Ectodermal cell (in vitro differentiated cells): ENCODE results near the gene NCBP3.

Source experiments
- H3K27ac ChIP-seq: 2 replicates; pipeline ENCODE4 v1.7.0; 2013; ENCODE audit warnings: mild to moderate bottlenecking, low read depth, low read length; ENCODE audit not compliant: insufficient read depth, poor library complexity, severe bottlenecking
- H3K27me3 ChIP-seq: 2 replicates; pipeline ENCODE4 v1.7.0; 2013; ENCODE audit warnings: mild to moderate bottlenecking, low read length; ENCODE audit not compliant: insufficient read depth, control insufficient read depth, poor library complexity, severe bottlenecking
- H3K36me3 ChIP-seq: one replicate; pipeline ENCODE4 v1.7.0; 2013; ENCODE audit warnings: low read length; ENCODE audit not compliant: control insufficient read depth, insufficient read depth
- H3K4me1 ChIP-seq: one replicate; pipeline ENCODE4 v1.7.0; 2013; ENCODE audit warnings: low read length; ENCODE audit not compliant: control insufficient read depth, insufficient read depth
- H3K4me3 ChIP-seq: 2 replicates; pipeline ENCODE4 v1.7.0; 2013; ENCODE audit warnings: low read depth, low read length, control low read depth; ENCODE audit not compliant: insufficient read depth
- H3K9me3 ChIP-seq: 2 replicates; pipeline ENCODE4 v1.7.0; 2013; ENCODE audit warnings: mild to moderate bottlenecking, low read length, moderate library complexity; ENCODE audit not compliant: control insufficient read depth
- WGBS, 2 experiments: methylation state at CpG; one replicate each; pipeline ENCODE4 v1.1.7; 2013; ENCODE audit warnings: missing lambda C conversion rate in 2 of 2; 5-methylcytosine and 5-hydroxymethylcytosine counted together

NCBP3 gene

DNA sequence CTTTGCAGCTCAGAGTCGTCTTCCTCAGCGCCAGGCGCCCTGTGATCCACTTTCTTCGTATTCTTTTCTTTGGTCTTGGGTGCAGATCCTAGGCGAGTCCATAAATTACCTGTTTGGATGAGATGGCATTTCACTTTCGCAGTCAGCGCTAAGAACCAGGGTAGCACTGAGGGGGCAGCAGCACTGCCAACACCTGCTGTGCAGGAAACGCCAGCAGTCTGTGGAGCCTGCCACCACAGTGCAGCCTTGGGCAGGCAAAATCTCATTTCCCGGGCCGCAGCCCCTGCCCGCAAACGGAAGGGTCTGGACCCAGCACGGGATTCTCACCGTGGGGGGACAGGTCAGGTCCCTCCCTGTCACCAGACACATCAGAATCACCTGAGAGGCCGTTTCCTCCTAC, 32.9 kb downstream of the NCBP3 start:
- no peak overlapping the region for H3K27ac ChIP-seq
- no peaks in the 10 kb centered on the region for H3K9me3 ChIP-seq
- H3K4me3 ChIP-seq: no peak overlapping the region
- H3K4me1 ChIP-seq: no peaks in the 10 kb centered on the region
- no peaks in the 10 kb centered on the region for H3K27me3 ChIP-seq
- peaks cover 52% of the 10 kb centered on the region for H3K36me3 ChIP-seq
- WGBS, 2 experiments: 95 to 97% methylated on average over 15 of the region's 15 CpGs

DNA sequence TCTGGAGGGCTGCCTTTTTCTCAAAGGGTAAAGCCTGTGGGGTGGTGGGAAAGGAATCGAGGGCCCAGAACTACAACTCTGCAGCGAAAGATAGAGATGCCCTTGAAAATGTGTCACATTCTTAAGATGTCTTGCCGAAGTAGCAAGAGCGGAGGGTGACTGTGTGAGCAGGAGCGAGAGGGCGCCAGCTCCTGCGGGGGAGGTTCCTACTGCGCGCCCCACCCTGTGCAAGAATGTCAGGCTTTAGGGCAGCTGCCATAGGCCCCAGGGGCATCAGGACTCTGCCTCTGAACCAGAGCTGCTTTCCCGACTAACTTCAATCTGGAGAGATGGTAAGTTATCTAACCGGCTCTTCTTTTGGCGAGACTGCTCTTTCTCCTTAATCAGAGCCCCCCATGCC, 33.3 kb downstream of the NCBP3 start:
- Histone ChIP-seq H3K9me3 (no peaks in the 10 kb centered on the region), H3K4me1 (no peaks in the 10 kb centered on the region), H3K36me3 (peaks cover 52% of the 10 kb centered on the region), H3K27ac (no peak overlapping the region), H3K27me3 (no peaks in the 10 kb centered on the region), H3K4me3 (no peak overlapping the region)
- 95 to 96% methylated on average over 12 of the region's 12 CpGs for WGBS, 2 experiments

GRCh38 chr17:3812284-3812683, 33.8 kb downstream of the NCBP3 start:
- Histone ChIP-seq H3K27ac (no peak overlapping the region), H3K4me3 (no peak overlapping the region), H3K27me3 (no peaks in the 10 kb centered on the region), H3K9me3 (no peaks in the 10 kb centered on the region), H3K36me3 (peaks cover 52% of the 10 kb centered on the region), H3K4me1 (no peaks in the 10 kb centered on the region)
- WGBS, 2 experiments: 93 to 94% methylated on average over 10 of the region's 10 CpGs

DNA sequence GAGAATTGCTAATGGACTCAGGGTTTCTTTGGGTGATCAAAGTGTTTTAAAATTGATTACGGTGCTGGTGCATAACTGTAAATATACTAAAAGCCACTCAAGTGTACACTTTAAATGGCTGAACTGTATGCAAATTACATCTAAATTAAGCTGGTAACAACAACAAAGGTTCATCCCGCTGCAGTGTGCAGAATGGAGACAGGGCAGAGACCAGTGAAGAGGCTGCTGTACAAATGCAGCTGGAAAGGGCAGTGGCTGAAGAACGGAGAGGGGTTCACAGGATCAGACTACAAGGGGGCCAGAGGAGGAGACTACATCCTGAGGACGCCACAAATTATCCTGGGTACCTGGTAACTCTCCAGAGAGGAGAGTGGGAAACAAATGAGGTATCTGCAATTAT, 36.0 kb downstream of the NCBP3 start:
- 92 to 93% methylated on average over 3 to 4 of the region's 4 CpGs for WGBS, 2 experiments
- peaks cover 39% of the 10 kb centered on the region for H3K36me3 ChIP-seq
- no peaks in the 10 kb centered on the region for H3K27me3 ChIP-seq
- H3K4me3 ChIP-seq: no peak overlapping the region
- no peaks in the 10 kb centered on the region for H3K9me3 ChIP-seq
- H3K27ac ChIP-seq: no peak overlapping the region
- H3K4me1 ChIP-seq: no peaks in the 10 kb centered on the region

- H3K27me3 ChIP-seq: no peaks in the 10 kb centered on the region
- no peak overlapping the region for H3K4me3 ChIP-seq
- 90 to 96% methylated on average over 4 of the region's 4 CpGs for WGBS, 2 experiments
- no peak overlapping the region for H3K27ac ChIP-seq
- peaks cover 38% of the 10 kb centered on the region for H3K36me3 ChIP-seq
- no peaks in the 10 kb centered on the region for H3K9me3 ChIP-seq
- H3K4me1 ChIP-seq: no peaks in the 10 kb centered on the region
Observed at GRCh38 chr17:3809135-3809534, 36.9 kb downstream of the NCBP3 start.

DNA sequence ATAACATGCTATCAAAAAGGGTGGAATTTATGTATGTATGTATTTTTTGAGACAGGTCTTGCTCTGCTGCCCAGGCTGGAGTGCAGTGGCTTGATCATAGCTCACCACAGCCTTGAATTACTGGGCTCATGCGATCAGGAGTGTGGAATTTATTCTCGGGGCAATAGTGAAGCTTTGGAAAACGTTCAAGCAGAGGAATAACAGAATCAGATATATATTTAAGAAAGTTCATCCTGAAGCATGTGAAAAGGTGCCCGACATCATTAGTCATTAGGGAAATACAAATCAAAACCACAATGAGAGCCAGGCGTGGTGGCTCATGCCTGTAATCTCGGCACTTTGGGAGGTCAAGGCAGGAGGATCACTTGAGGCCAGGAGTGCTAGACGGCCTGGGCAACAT, 37.3 kb downstream of the NCBP3 start:
- no peaks in the 10 kb centered on the region for H3K4me1 ChIP-seq
- no peaks in the 10 kb centered on the region for H3K27me3 ChIP-seq
- H3K9me3 ChIP-seq: no peaks in the 10 kb centered on the region
- no peak overlapping the region for H3K4me3 ChIP-seq
- no peak overlapping the region for H3K27ac ChIP-seq
- 91 to 97% methylated on average over 7 of the region's 7 CpGs for WGBS, 2 experiments
- H3K36me3 ChIP-seq: peaks cover 34% of the 10 kb centered on the region

GRCh38 chr17:3805581-3805980, 40.5 kb downstream of the NCBP3 start:
- Histone ChIP-seq H3K36me3 (peaks cover 4% of the 10 kb centered on the region), H3K4me3 (no peak overlapping the region), H3K27me3 (no peaks in the 10 kb centered on the region), H3K9me3 (no peaks in the 10 kb centered on the region), H3K4me1 (no peaks in the 10 kb centered on the region), H3K27ac (no peak overlapping the region)
- WGBS, 2 experiments: 80 to 87% methylated on average over 5 of the region's 5 CpGs

- Histone ChIP-seq H3K36me3 (peaks cover 3% of the 10 kb centered on the region), H3K27me3 (no peaks in the 10 kb centered on the region), H3K4me1 (no peaks in the 10 kb centered on the region), H3K9me3 (no peaks in the 10 kb centered on the region), H3K27ac (no peak overlapping the region), H3K4me3 (no peak overlapping the region)
- WGBS, 2 experiments: 82 to 83% methylated on average over 6 of the region's 6 CpGs
Observed at GRCh38 chr17:3804503-3804931, 41.5 kb downstream of the NCBP3 start.

GRCh38 chr17:3803308-3803640, 42.8 kb downstream of the NCBP3 start:
- H3K9me3 ChIP-seq: no peaks in the 10 kb centered on the region
- 95 to 96% methylated on average over 5 of the region's 5 CpGs for WGBS, 2 experiments
- peaks cover 3% of the 10 kb centered on the region for H3K36me3 ChIP-seq
- H3K27me3 ChIP-seq: no peaks in the 10 kb centered on the region
- H3K4me1 ChIP-seq: no peaks in the 10 kb centered on the region
- H3K27ac ChIP-seq: no peak overlapping the region
- no peak overlapping the region for H3K4me3 ChIP-seq

DNA sequence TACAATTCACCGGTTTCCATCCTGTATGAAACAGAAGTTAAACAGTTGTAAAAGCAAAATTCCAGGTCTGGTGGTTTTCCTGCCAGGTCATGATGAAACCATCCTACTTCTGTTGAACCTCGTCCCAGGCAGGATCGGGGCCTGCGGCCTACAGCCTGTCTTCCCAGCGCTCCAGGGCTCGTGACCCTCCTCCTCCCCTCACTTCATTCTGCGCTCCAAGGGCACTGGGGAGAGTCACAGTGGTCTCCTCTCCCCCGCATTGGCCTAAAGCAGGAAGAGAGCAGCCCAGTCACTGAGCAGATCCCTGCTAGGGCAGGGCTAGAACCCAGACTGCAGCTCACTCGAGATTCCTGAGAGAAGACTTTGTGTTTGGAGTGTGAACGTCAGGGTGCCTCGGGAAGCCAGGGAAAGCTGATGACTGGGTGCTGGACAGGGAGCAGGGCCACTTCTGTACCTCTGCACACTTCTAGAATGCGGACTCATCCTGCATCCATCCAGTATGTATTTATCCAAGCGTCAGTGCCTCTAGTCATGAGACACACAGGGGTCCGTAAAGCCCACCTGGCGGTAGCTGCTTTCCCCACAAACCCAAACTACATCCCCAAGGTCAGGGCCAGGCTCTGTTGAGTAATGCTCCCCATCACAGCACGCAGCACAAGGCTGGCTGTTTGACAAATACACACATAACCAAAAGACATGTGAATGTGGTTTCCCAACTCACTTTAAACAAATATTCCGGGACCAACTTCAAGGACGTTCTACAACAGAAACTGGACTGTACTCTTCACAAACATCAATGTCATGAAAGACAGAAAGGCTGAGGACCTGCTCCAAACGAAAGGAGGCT, 43.4 kb downstream of the NCBP3 start:
- Histone ChIP-seq H3K36me3 (peaks cover 3% of the 10 kb centered on the region), H3K9me3 (no peaks in the 10 kb centered on the region), H3K27me3 (no peaks in the 10 kb centered on the region), H3K4me1 (no peaks in the 10 kb centered on the region), H3K4me3 (no peak overlapping the region), H3K27ac (no peak overlapping the region)
- 93 to 96% methylated on average over 19 of the region's 19 CpGs for WGBS, 2 experiments
